GM12878 (cell line): ENCODE results near the gene ANAPC15. TPM values are rescaled to one million over a fixed set of nuclear protein-coding genes. Genes with fewer than 3 reads are reported as not detected.

Experiments used
- ATAC-seq: fragments of 200-7000 bp; cut with Tn5 transposase; 3 replicates; pipeline ENCODE4 v1.9.1; 2020; ENCODE audit warnings: mild to moderate bottlenecking, moderate library complexity
- BruUV-seq: library from RNA; stranded (reverse); fragments of 400-500 nt; replicated peaks from 2 replicates; lab custom pipeline; 2021; lab: Mats Ljungman, UMichigan
- CTCF ChIA-PET: fragments of 300-600 bp; sonication (Branson Sonifier 250); formaldehyde crosslinking; extraction: SDS; loops from one replicate; lab custom pipeline; 2021; ENCODE audit warnings: inconsistent platforms; lab: Yijun Ruan, JAX
- POLR2A ChIA-PET: fragments of 350-600 bp; formaldehyde crosslinking; extraction: SDS; loops from one replicate; lab custom pipeline; 2021; ENCODE audit warnings: inconsistent platforms; lab: Charles Lee
- RAD21 ChIA-PET: fragments of 300-600 bp; sonication (Branson Sonifier 250); formaldehyde crosslinking; loops from one replicate; lab custom pipeline; 2023; ENCODE audit warnings: antibody characterized with exemption; ENCODE audit not compliant: unreplicated experiment; lab: Charles Lee
- SMC1A ChIA-PET: fragments of 300-600 bp; sonication (Branson Sonifier 250); formaldehyde crosslinking; loops from one replicate; lab custom pipeline; 2023; ENCODE audit not compliant: unreplicated experiment, uncharacterized antibody; lab: Charles Lee
- DNase-seq: peaks from one replicate; pipeline ENCODE4 v3.0.0-alpha.2; 2011; ENCODE audit warnings: low read depth, low spot score
- FAIRE-seq: peaks from 3 replicates; lab custom pipeline; 2011; peaks lifted over from hg19 to GRCh38; lab: Jason Lieb, UNC
- H2AFZ ChIP-seq: 2 replicates; pipeline ENCODE4 v1.6.0; 2011; ENCODE audit warnings: low read depth, low read length, control low read depth; ENCODE audit not compliant: control insufficient read depth
- H3K27ac ChIP-seq: 2 replicates; pipeline ENCODE4 v1.5.1; 2011; ENCODE audit warnings: control low read depth; ENCODE audit not compliant: control insufficient read depth, insufficient read depth
- H3K27me3 ChIP-seq, 2 experiments: replicated peaks in 1 of 2; 2 replicates each; pipeline versions ENCODE4 v1.6.0 to v1.6.1; 2011; ENCODE audit warnings: low read length in 1 of 2; ENCODE audit not compliant: control insufficient read depth in 2 of 2, insufficient read depth in 2 of 2
- H3K36me3 ChIP-seq, 2 experiments: 2 replicates each; pipeline ENCODE4 v1.5.1; 2011; ENCODE audit warnings: low read length in 1 of 2; ENCODE audit not compliant: control insufficient read depth in 2 of 2, insufficient read depth in 2 of 2
- H3K4me1 ChIP-seq: 2 replicates; pipeline ENCODE4 v1.6.1; 2011; ENCODE audit warnings: mild to moderate bottlenecking, low read length, moderate library complexity, mixed read lengths; ENCODE audit not compliant: control insufficient read depth, insufficient read depth
- H3K4me2 ChIP-seq: 2 replicates; pipeline ENCODE4 v1.6.0; 2011; ENCODE audit warnings: control low read depth; ENCODE audit not compliant: control insufficient read depth, insufficient read depth
- H3K4me3 ChIP-seq: fragments of 200-600 bp; sonication (generic); 2 replicates; pipeline ENCODE4 v1.5.1; 2016
- H3K79me2 ChIP-seq: 2 replicates; pipeline ENCODE4 v1.6.0; 2011; ENCODE audit warnings: low read length; ENCODE audit not compliant: control insufficient read depth, insufficient read depth
- H3K9ac ChIP-seq: 2 replicates; pipeline ENCODE4 v1.8.0; 2011; ENCODE audit warnings: low read length, control low read depth, mixed read lengths; ENCODE audit not compliant: control insufficient read depth, insufficient read depth
- H3K9me3 ChIP-seq: replicated peaks from 3 replicates; pipeline ENCODE4 v1.5.1; 2011; ENCODE audit warnings: mild to moderate bottlenecking, low read length; ENCODE audit not compliant: control insufficient read depth, insufficient read depth
- H4K20me1 ChIP-seq: 2 replicates; pipeline ENCODE4 v1.6.0; 2011; ENCODE audit not compliant: control insufficient read depth, insufficient read depth
- CREM ChIP-seq: IDR thresholded peaks from 2 replicates; pipeline ENCODE4 v1.6.1; 2014; ENCODE audit warnings: antibody characterized with exemption, low read depth
- EZH2 ChIP-seq: IDR thresholded peaks from 2 replicates; pipeline ENCODE4 v1.6.1; 2012; ENCODE audit warnings: low read depth, mild to moderate bottlenecking, control low read depth, inconsistent platforms, low read length, borderline replicate concordance; ENCODE audit not compliant: control insufficient read depth
- IKZF1 ChIP-seq: fragments of 450-650 bp; conservative IDR thresholded peaks from 2 replicates; pipeline ENCODE4 v1.6.1; 2017; ENCODE audit warnings: antibody characterized with exemption, mild to moderate bottlenecking
- RUNX3 ChIP-seq: IDR thresholded peaks from 2 replicates; pipeline ENCODE4 v1.6.1; 2012; ENCODE audit warnings: low read length, inconsistent platforms
- WGBS: methylation state at CpG from one replicate; pipeline ENCODE4 v1.1.6; 2016; ENCODE audit warnings: low lambda C conversion rate; ENCODE audit not compliant: insufficient replicate concordance, insufficient coverage; ENCODE audit errors: missing lambda C conversion rate; 5-methylcytosine and 5-hydroxymethylcytosine counted together
- in situ Hi-C: fragments of 300-500 bp; cut with MboI; formaldehyde crosslinking; loops from 9 replicates; pipeline ENCODE4 v1.14.3; 2018; ENCODE audit warnings: mixed read lengths
- intact Hi-C: fragments of 100-400 bp; cut with micrococcal nuclease; formaldehyde crosslinking; loops from one replicate; pipeline ENCODE4 v1.14.2; 2022; ENCODE audit not compliant: unreplicated experiment
- polyA plus RNA-seq, 11 experiments: library from polyadenylated mRNA; depleted of rRNA in 4 of 11; unstranded in 6 of 11; stranded (reverse) in 5 of 11; fragments of >200 nt; fragmentation: Nextera tagmentation in 4 of 11; fragmentation: Illumina TruSeq in 1 of 11; extraction: Ambion mirVana in 4 of 11; extraction: Trizol in 1 of 11; gene quantifications; 1 replicate in 1 of 11; 2 replicates in 10 of 11; pipeline versions ENCODE4 v1.2.1 to v1.2.3, GENCODE V29; 2011 to 2016; ENCODE audit warnings: inconsistent platforms in 2 of 11, missing spikeins in 2 of 11, low read depth in 1 of 11
- total RNA-seq, 4 experiments: library from RNA; depleted of rRNA in 3 of 4; stranded (reverse); fragments of >200 nt in 3 of 4; fragmentation: Illumina TruSeq in 1 of 4; extraction: Trizol in 1 of 4; gene quantifications; 2 replicates each; pipeline versions ENCODE4 v1.2.1 to v1.2.3, GENCODE V29; 2013 to 2021
- TF ChIP-seq, protein P1 (sequence below): fragments of 450-650 bp; formaldehyde crosslinking; IDR thresholded peaks from 2 replicates; pipeline ENCODE4 v1.4.0; 2022; ENCODE audit warnings: mild to moderate bottlenecking, moderate library complexity
- TF ChIP-seq, protein P2 (sequence below): fragments of 450-650 bp; IDR thresholded peaks from 2 replicates; pipeline ENCODE4 v1.6.1; 2017; ENCODE audit warnings: antibody characterized with exemption, mild to moderate bottlenecking, moderate library complexity
- TF ChIP-seq, protein P3 (sequence below): IDR thresholded peaks from 2 replicates; pipeline ENCODE4 v1.6.1; 2011; ENCODE audit warnings: mild to moderate bottlenecking, low read depth, low read length, moderate library complexity; ENCODE audit not compliant: insufficient replicate concordance

ANAPC15 gene
- total and polyA plus RNA-seq, 10 of the 15 experiments (the other 5 are each of a cell fraction or from before 2014, with no cell fraction given) = 83.4 to 372 (median 103) TPM

DNA sequence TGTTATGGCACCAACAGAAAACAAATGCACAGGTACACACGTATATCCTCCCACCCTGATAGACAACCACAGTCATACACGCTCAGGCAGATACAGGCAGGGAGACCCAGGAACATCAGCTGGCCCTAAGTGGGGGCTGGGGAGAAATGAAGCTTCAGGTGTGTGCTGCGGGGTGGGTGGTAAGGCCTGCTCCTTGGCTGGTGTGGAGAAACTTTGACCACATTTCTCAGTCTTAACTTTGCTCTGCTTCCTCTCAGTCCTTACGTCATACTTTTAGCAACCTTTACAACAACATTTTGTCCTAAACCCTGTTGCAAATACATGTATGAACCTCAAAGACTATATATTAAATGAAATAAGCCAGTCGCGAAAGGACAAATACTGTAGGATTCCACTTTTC is 6.7 kb upstream of the ANAPC15 start:
- Histone ChIP-seq H3K9ac (no peak overlapping the region), H3K27ac (no peak overlapping the region), H3K4me2 (no peak overlapping the region), H3K4me3 (no peak overlapping the region), H3K27me3 (no peaks in the 10 kb centered on the region), H3K79me2 (no peaks in the 10 kb centered on the region), H4K20me1 (no peaks in the 10 kb centered on the region), H3K36me3 (no peaks in the 10 kb centered on the region), H3K9me3 (no peaks in the 10 kb centered on the region), H2AFZ (peak overlapping the region; percentile 5; the same call in 1 of the 2 replicates), H3K4me1 (no peaks in the 10 kb centered on the region)
- DNase-seq (no peak), ATAC-seq (peak; percentile 27; the same call in 2 of the 3 replicates), FAIRE-seq (no peak)
- TF ChIP-seq RUNX3 = peak; percentile 51; the same call in 1 of the 2 replicates
- TF ChIP-seq CREM = no peak
- ChIA-PET CTCF (interaction anchor here (0.7 to 1.3 kb wide), 2 partner anchors 24 to 25 kb away, joined by 3 read pairs; no protein-coding TSS in a partner anchor), SMC1A (interaction anchor here (0.9 to 1.4 kb wide), 2 partner anchors 13 to 24 kb away, joined by 3 read pairs; partner anchors contain the start of gene TOMT), RAD21 (no interaction called here), POLR2A (interaction anchor here (0.6 kb wide), 1 partner anchor 50 kb away, joined by 5 read pairs; no protein-coding TSS in a partner anchor)
- intact Hi-C loops (no loop called here), in situ Hi-C loops (no loop called here)
- 66% methylated on average over 6 of the region's 6 CpGs for WGBS
- BruUV-seq = no TSS peak

DNA sequence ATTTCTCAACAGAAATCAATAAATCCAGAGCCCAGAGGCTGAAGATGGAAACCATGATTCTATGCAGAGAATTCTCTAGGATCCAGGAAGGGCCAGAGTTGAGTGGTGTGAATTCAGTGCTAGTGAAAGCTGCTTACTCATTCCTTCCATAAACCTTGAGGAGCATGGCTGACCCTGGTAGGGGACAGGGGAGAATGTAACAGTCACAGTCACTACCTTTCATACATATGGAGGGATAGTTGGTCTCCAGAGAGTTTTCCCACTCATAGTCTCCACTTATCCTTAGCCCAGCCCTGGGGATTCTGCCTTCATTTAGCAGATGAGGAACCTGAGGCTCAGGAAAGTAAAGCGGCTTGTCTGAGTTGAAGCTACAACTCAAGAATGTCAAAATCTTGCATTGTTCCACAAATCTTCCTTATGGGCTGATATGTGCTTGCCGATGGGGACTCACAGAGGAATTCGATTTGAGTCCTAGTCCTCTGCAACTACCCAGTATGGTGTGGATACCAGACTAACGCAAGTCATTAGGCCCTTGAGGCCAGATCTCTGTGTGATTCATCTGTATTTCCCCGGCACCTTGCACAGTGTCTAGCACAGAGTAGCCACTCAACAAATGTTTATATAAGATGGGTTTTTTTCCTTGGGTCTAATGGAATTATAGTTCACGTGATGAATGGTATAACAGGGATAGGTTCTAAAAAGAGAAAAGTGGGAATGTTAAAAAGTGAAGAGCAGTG is 3.7 kb upstream of the ANAPC15 start:
- Histone ChIP-seq H3K4me2 (no peak overlapping the region), H2AFZ (no peak overlapping the region), H3K36me3 (no peaks in the 10 kb centered on the region), H3K9me3 (no peaks in the 10 kb centered on the region), H3K27me3 (no peaks in the 10 kb centered on the region), H3K79me2 (peaks cover 5% of the 10 kb centered on the region), H3K27ac (no peak overlapping the region), H3K4me3 (no peak overlapping the region), H3K4me1 (peaks cover 7% of the 10 kb centered on the region), H3K9ac (no peak overlapping the region), H4K20me1 (no peaks in the 10 kb centered on the region)
- CTCF ChIA-PET = no interaction called here
- in situ Hi-C loops = no loop called here
- POLR2A ChIA-PET = no interaction called here
- SMC1A ChIA-PET = interaction anchor here (0.7 kb wide), 1 partner anchor 14 kb away, joined by 3 read pairs; no protein-coding TSS in a partner anchor
- WGBS = 76% methylated on average over 6 of the region's 6 CpGs
- RAD21 ChIA-PET = no interaction called here
- no peak for ATAC-seq
- intact Hi-C loops = no loop called here
- DNase-seq = no peak
- no peak for FAIRE-seq
- no TSS peak for BruUV-seq
- TF ChIP-seq IKZF1 (no peak), EZH2 (no peak)
- TF ChIP-seq, protein P1, sequence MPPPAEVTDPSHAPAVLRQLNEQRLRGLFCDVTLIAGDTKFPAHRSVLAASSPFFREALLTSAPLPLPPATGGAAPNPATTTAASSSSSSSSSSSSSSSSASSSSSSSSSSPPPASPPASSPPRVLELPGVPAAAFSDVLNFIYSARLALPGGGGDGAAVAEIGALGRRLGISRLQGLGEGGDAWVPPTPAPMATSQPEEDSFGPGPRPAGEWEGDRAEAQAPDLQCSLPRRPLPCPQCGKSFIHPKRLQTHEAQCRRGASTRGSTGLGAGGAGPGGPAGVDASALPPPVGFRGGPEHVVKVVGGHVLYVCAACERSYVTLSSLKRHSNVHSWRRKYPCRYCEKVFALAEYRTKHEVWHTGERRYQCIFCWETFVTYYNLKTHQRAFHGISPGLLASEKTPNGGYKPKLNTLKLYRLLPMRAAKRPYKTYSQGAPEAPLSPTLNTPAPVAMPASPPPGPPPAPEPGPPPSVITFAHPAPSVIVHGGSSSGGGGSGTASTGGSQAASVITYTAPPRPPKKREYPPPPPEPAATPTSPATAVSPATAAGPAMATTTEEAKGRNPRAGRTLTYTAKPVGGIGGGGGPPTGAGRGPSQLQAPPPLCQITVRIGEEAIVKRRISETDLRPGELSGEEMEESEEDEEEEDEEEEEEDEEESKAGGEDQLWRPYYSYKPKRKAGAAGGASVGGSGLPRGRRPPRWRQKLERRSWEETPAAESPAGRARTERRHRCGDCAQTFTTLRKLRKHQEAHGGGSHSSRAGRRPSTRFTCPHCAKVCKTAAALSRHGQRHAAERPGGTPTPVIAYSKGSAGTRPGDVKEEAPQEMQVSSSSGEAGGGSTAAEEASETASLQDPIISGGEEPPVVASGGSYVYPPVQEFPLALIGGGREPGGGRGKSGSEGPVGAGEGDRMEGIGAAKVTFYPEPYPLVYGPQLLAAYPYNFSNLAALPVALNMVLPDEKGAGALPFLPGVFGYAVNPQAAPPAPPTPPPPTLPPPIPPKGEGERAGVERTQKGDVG (CRISPR knock-in tag) = no peak
- TF ChIP-seq, protein P2, sequence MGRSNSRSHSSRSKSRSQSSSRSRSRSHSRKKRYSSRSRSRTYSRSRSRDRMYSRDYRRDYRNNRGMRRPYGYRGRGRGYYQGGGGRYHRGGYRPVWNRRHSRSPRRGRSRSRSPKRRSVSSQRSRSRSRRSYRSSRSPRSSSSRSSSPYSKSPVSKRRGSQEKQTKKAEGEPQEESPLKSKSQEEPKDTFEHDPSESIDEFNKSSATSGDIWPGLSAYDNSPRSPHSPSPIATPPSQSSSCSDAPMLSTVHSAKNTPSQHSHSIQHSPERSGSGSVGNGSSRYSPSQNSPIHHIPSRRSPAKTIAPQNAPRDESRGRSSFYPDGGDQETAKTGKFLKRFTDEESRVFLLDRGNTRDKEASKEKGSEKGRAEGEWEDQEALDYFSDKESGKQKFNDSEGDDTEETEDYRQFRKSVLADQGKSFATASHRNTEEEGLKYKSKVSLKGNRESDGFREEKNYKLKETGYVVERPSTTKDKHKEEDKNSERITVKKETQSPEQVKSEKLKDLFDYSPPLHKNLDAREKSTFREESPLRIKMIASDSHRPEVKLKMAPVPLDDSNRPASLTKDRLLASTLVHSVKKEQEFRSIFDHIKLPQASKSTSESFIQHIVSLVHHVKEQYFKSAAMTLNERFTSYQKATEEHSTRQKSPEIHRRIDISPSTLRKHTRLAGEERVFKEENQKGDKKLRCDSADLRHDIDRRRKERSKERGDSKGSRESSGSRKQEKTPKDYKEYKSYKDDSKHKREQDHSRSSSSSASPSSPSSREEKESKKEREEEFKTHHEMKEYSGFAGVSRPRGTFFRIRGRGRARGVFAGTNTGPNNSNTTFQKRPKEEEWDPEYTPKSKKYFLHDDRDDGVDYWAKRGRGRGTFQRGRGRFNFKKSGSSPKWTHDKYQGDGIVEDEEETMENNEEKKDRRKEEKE = no peak
- TF ChIP-seq, protein P3, sequence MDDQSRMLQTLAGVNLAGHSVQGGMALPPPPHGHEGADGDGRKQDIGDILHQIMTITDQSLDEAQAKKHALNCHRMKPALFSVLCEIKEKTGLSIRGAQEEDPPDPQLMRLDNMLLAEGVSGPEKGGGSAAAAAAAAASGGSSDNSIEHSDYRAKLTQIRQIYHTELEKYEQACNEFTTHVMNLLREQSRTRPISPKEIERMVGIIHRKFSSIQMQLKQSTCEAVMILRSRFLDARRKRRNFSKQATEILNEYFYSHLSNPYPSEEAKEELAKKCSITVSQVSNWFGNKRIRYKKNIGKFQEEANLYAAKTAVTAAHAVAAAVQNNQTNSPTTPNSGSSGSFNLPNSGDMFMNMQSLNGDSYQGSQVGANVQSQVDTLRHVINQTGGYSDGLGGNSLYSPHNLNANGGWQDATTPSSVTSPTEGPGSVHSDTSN = no peak
